HepG2 (cell line): ENCODE measurements around the gene UBASH3A.

Experiments
- RAD21 ChIP-seq: fragments of 450-650 bp; formaldehyde crosslinking; IDR thresholded peaks from 2 replicates; pipeline ENCODE4 v1.5.0; 2020; ENCODE audit warnings: mild to moderate bottlenecking
- SIN3A ChIP-seq: IDR thresholded peaks from 2 replicates; pipeline ENCODE4 v1.6.1; 2011; ENCODE audit warnings: low read depth, mild to moderate bottlenecking, control low read depth, low read length, borderline replicate concordance
- SMAD1 ChIP-seq: sonication (generic); formaldehyde crosslinking; IDR thresholded peaks from 2 replicates; pipeline ENCODE4 v1.4.0; 2020; ENCODE audit warnings: missing genetic modification reagents, low read depth, mild to moderate bottlenecking, borderline replicate concordance
- TF ChIP-seq, protein P1 (sequence below): sonication (generic); formaldehyde crosslinking; IDR thresholded peaks from 2 replicates; pipeline ENCODE4 v1.5.0; 2020; ENCODE audit warnings: mild to moderate bottlenecking, missing genetic modification reagents, moderate library complexity
- TF ChIP-seq, protein P2 (sequence below), 2 experiments: IDR thresholded peaks; 2 replicates each; pipeline ENCODE4 v1.6.1; 2011 to 2012; ENCODE audit warnings: low read length in 2 of 2, borderline replicate concordance in 1 of 2, low read depth in 1 of 2, mild to moderate bottlenecking in 1 of 2, moderate library complexity in 1 of 2

DNA sequence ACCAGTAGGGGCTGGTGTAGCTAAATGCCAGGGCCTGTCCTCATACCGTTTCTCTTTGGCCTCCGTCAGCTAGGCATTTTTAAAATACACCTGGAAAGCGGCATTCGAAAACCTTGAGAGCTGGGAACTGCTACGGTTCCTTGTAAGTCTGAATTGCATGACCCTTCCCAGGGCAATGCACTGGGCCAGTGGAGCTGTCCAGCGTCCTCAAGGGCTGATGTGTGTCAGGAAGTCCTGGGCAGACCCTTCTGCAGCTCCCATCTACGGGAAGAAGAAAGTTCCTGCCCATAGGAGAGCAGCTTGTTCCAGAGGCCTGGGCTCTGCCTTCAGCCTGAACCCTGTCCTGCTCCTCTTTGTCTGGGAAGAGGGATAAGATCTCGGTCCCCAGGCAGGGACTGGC is 34.1 kb downstream of the UBASH3A start:
- TF ChIP-seq, protein P1, sequence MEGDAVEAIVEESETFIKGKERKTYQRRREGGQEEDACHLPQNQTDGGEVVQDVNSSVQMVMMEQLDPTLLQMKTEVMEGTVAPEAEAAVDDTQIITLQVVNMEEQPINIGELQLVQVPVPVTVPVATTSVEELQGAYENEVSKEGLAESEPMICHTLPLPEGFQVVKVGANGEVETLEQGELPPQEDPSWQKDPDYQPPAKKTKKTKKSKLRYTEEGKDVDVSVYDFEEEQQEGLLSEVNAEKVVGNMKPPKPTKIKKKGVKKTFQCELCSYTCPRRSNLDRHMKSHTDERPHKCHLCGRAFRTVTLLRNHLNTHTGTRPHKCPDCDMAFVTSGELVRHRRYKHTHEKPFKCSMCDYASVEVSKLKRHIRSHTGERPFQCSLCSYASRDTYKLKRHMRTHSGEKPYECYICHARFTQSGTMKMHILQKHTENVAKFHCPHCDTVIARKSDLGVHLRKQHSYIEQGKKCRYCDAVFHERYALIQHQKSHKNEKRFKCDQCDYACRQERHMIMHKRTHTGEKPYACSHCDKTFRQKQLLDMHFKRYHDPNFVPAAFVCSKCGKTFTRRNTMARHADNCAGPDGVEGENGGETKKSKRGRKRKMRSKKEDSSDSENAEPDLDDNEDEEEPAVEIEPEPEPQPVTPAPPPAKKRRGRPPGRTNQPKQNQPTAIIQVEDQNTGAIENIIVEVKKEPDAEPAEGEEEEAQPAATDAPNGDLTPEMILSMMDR = no peak
- no peak for TF ChIP-seq SIN3A
- TF ChIP-seq SMAD1 (CRISPR knock-in tag) = no peak
- no peak for TF ChIP-seq RAD21 (CRISPR knock-in tag)
- TF ChIP-seq, protein P2, sequence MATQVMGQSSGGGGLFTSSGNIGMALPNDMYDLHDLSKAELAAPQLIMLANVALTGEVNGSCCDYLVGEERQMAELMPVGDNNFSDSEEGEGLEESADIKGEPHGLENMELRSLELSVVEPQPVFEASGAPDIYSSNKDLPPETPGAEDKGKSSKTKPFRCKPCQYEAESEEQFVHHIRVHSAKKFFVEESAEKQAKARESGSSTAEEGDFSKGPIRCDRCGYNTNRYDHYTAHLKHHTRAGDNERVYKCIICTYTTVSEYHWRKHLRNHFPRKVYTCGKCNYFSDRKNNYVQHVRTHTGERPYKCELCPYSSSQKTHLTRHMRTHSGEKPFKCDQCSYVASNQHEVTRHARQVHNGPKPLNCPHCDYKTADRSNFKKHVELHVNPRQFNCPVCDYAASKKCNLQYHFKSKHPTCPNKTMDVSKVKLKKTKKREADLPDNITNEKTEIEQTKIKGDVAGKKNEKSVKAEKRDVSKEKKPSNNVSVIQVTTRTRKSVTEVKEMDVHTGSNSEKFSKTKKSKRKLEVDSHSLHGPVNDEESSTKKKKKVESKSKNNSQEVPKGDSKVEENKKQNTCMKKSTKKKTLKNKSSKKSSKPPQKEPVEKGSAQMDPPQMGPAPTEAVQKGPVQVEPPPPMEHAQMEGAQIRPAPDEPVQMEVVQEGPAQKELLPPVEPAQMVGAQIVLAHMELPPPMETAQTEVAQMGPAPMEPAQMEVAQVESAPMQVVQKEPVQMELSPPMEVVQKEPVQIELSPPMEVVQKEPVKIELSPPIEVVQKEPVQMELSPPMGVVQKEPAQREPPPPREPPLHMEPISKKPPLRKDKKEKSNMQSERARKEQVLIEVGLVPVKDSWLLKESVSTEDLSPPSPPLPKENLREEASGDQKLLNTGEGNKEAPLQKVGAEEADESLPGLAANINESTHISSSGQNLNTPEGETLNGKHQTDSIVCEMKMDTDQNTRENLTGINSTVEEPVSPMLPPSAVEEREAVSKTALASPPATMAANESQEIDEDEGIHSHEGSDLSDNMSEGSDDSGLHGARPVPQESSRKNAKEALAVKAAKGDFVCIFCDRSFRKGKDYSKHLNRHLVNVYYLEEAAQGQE (IDR thresholded peaks at IDR 0.05; ENCODE audit: borderline replicate concordance in 1 of 2, low read depth in 1 of 2, low read length in 2 of 2) = peak; percentile 81 to 93
